ENCODE results near the gene PEX5.

The PEX5 gene

GRCh38 chr12:7161327-7161726 lies 28.2 kb upstream of the PEX5 start:
- Histone ChIP-seq H3K4me1 (ENCODE audit: low read depth, poor library complexity, severe bottlenecking) (no peaks in the 10 kb centered on the region), H3K4me2 (no peak overlapping the region), H4K20me1 (ENCODE audit: insufficient read depth) (no peaks in the 10 kb centered on the region), H3K36me3 (ENCODE audit: insufficient read depth) (no peaks in the 10 kb centered on the region), H3K9ac (no peak overlapping the region), H3K79me2 (ENCODE audit: insufficient read depth, low read depth) (no peaks in the 10 kb centered on the region), H3K4me3 (IDR thresholded peaks at IDR 0.05; ENCODE audit: insufficient read depth, low read depth, low read length) (no peak overlapping the region), H2AFZ (ENCODE audit: low read depth) (no peak overlapping the region), H3K27me3 (ENCODE audit: insufficient read depth, low read depth) (no peaks in the 10 kb centered on the region), H3K27ac (no peak overlapping the region)
- TF ChIP-seq, protein P1, sequence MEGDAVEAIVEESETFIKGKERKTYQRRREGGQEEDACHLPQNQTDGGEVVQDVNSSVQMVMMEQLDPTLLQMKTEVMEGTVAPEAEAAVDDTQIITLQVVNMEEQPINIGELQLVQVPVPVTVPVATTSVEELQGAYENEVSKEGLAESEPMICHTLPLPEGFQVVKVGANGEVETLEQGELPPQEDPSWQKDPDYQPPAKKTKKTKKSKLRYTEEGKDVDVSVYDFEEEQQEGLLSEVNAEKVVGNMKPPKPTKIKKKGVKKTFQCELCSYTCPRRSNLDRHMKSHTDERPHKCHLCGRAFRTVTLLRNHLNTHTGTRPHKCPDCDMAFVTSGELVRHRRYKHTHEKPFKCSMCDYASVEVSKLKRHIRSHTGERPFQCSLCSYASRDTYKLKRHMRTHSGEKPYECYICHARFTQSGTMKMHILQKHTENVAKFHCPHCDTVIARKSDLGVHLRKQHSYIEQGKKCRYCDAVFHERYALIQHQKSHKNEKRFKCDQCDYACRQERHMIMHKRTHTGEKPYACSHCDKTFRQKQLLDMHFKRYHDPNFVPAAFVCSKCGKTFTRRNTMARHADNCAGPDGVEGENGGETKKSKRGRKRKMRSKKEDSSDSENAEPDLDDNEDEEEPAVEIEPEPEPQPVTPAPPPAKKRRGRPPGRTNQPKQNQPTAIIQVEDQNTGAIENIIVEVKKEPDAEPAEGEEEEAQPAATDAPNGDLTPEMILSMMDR (conservative IDR thresholded peaks at IDR 0.05; ENCODE audit: low read depth, low read length) = no peak

DNA sequence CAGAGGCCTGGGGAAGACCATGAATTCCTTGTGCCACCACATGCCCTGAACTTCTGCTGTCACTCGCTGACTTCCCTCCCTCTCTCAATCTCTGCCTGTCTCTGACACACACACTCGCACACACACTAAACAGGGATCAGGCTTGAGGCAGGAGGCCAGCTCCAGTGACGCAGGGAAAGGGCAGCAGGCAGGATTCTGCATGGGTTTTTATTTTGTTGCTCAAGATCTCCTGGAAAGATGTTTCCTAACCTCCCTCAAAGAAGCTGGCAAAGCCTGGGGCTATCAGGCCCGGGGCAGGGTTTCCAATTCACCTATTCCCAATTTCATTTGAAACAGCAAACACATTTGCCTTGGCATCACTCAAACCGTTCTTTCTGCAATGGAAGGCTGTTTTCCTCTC lies 27.7 kb upstream of the PEX5 start:
- no peaks in the 10 kb centered on the region for H3K27me3 ChIP-seq (ENCODE audit: insufficient read depth, low read depth)
- H4K20me1 ChIP-seq (ENCODE audit: insufficient read depth) = no peaks in the 10 kb centered on the region
- TF ChIP-seq, protein P1 (conservative IDR thresholded peaks at IDR 0.05; ENCODE audit: low read depth, low read length) = no peak
- H3K27ac ChIP-seq = no peak overlapping the region
- H3K4me2 ChIP-seq = no peak overlapping the region
- H3K79me2 ChIP-seq (ENCODE audit: insufficient read depth, low read depth) = no peaks in the 10 kb centered on the region
- H3K4me1 ChIP-seq (ENCODE audit: low read depth, poor library complexity, severe bottlenecking) = no peaks in the 10 kb centered on the region
- no peak overlapping the region for H3K4me3 ChIP-seq (IDR thresholded peaks at IDR 0.05; ENCODE audit: insufficient read depth, low read depth, low read length)
- H3K36me3 ChIP-seq (ENCODE audit: insufficient read depth) = no peaks in the 10 kb centered on the region
- H3K9ac ChIP-seq = no peak overlapping the region
- no peak overlapping the region for H2AFZ ChIP-seq (ENCODE audit: low read depth)

- TF ChIP-seq, protein P1 (conservative IDR thresholded peaks at IDR 0.05; ENCODE audit: low read depth, low read length) = no peak
- Histone ChIP-seq H4K20me1 (ENCODE audit: insufficient read depth) (no peaks in the 10 kb centered on the region), H3K27me3 (ENCODE audit: insufficient read depth, low read depth) (no peaks in the 10 kb centered on the region), H3K4me2 (no peak overlapping the region), H2AFZ (ENCODE audit: low read depth) (no peak overlapping the region), H3K27ac (no peak overlapping the region), H3K9ac (no peak overlapping the region), H3K4me3 (IDR thresholded peaks at IDR 0.05; ENCODE audit: insufficient read depth, low read depth, low read length) (no peak overlapping the region), H3K79me2 (ENCODE audit: insufficient read depth, low read depth) (no peaks in the 10 kb centered on the region), H3K36me3 (ENCODE audit: insufficient read depth) (no peaks in the 10 kb centered on the region), H3K4me1 (ENCODE audit: low read depth, poor library complexity, severe bottlenecking) (no peaks in the 10 kb centered on the region)
Measured at GRCh38 chr12:7162691-7163114, 26.8 kb upstream of the PEX5 start.

DNA sequence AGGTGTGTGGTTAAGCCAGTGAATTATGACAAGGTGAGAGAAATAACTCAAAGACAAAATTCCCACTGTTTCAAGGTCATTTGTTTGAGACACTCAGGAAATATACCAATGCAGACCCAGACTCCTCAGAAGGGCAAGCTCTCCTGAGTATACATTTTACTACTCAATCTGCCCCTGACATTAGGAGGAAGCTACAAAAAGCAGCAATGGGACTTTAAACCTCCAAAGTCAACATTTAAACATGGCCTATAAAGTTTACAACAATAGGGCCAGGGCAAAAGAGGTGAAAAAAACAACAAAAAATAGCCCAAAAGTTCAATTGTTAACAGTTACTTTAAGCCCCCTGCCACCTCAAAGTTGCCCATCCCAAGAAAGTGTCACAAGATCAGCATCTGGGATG lies 19.5 kb upstream of the PEX5 start:
- H3K79me2 ChIP-seq (ENCODE audit: insufficient read depth, low read depth) = no peaks in the 10 kb centered on the region
- TF ChIP-seq, protein P1 (conservative IDR thresholded peaks at IDR 0.05; ENCODE audit: low read depth, low read length) = no peak
- no peak overlapping the region for H2AFZ ChIP-seq (ENCODE audit: low read depth)
- H3K4me3 ChIP-seq (IDR thresholded peaks at IDR 0.05; ENCODE audit: insufficient read depth, low read depth, low read length) = no peak overlapping the region
- no peak overlapping the region for H3K4me2 ChIP-seq
- H3K27me3 ChIP-seq (ENCODE audit: insufficient read depth, low read depth) = no peaks in the 10 kb centered on the region
- no peaks in the 10 kb centered on the region for H4K20me1 ChIP-seq (ENCODE audit: insufficient read depth)
- no peaks in the 10 kb centered on the region for H3K4me1 ChIP-seq (ENCODE audit: low read depth, poor library complexity, severe bottlenecking)
- no peaks in the 10 kb centered on the region for H3K36me3 ChIP-seq (ENCODE audit: insufficient read depth)
- no peak overlapping the region for H3K27ac ChIP-seq
- no peak overlapping the region for H3K9ac ChIP-seq

Measured in KMS-11 (cell line).